ENCODE data around the gene TBC1D22A.
A peak's percentile ranks its signal among the peaks of the same experiment; 100 is the strongest.
"Not testable (repeated sequence)": the region's sequence is repeated elsewhere in the genome, so short reads cannot be mapped to it uniquely, and the experiment has no call there.

The TBC1D22A gene

DNA sequence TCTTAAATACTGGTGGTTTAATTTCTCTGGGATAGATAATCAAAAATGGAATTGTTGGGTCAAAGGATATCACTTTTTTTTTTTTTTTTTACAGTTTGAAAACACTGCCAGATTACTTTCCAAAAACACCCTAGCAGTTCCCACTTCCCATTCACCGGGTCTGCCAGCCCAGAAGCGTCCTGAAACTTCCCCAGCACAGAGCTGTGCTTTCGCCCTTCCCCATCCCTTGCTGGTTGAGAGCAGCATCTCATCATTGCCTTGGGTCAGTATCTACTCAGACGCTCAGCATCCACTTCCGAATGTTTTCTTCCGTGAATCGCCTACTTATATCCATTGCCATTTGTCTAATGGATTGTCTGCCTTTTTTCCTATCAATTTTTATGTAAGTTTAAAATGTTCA, 29.9 kb upstream of the TBC1D22A start:
- H3K27me3 Mint-ChIP-seq (ENCODE audit: low read depth), result no peaks in the 10 kb centered on the region
- H3K36me3 Mint-ChIP-seq (ENCODE audit: low read depth), result peaks cover 16% of the 10 kb centered on the region
- H3K4me3 Mint-ChIP-seq, result no peak overlapping the region
- H3K27ac Mint-ChIP-seq, result no peak overlapping the region
- H3K9me3 Mint-ChIP-seq, result no peaks in the 10 kb centered on the region
- peaks cover 41% of the 10 kb centered on the region for H3K4me1 Mint-ChIP-seq (ENCODE audit: low read depth)

DNA sequence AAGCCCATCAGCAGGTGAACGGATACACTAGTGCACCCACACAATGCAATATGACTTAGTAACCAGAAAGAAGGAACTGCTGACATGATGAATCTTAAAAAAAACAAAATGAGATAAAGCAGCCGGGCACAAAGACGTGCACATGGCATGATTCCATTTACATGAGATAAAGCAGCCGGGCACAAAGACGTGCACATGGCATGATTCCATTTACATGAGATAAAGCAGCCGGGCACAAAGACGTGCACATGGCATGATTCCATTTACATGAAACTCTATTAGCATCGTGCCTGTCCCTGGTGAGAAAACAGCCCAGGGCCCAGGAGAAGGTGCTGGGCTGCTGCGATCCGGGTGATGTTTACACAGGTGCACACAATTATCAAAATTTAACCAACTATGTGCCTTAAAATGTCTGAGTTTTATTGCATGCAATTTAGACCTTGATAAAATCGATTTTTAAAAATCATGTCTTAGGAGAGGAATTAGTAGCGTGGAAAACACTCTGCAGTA, 28.2 kb upstream of the TBC1D22A start:
- H3K9me3 Mint-ChIP-seq; H3K27me3 Mint-ChIP-seq (ENCODE audit: low read depth); H3K4me3 Mint-ChIP-seq: not testable (repeated sequence)
- Mint-ChIP-seq H3K36me3 (ENCODE audit: low read depth) (peaks cover 16% of the 10 kb centered on the region), H3K4me1 (ENCODE audit: low read depth) (peaks cover 47% of the 10 kb centered on the region), H3K27ac (peak overlapping the region; percentile 82)

DNA sequence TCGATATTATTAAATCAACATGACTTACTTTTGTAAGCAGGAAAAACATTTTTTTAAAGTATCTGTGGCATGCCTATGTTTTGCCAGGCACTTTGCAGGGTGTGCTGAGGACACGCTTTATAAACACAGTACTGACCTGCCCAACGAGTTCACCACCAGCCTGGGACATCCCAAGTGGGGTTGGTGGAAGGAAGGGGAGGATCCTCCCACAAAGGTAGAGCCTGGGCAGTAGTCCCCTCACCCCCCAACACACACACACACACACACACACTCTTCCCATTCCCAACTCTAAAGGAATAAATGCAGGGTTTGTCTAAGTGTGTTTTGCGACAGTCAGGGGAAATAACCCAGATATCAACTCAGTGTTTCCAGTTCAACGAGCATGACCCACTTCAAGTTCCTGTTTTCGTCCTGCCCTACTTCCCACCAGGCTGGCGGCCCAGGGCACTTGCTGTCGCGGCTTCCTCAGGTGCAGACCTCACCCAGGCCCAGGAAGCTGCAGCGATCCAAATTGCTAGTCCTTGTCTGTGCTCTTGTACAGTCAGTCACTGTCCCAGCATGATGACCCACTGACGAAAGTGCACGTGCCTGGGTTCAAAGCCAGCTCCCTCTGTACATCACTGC, 27.5 kb upstream of the TBC1D22A start:
- Mint-ChIP-seq H3K4me3 (peak overlapping the region; percentile 100), H3K27me3 (ENCODE audit: low read depth) (no peaks in the 10 kb centered on the region), H3K36me3 (ENCODE audit: low read depth) (peaks cover 16% of the 10 kb centered on the region), H3K9me3 (no peaks in the 10 kb centered on the region), H3K4me1 (ENCODE audit: low read depth) (peaks cover 48% of the 10 kb centered on the region), H3K27ac (peak overlapping the region; percentile 82)

DNA sequence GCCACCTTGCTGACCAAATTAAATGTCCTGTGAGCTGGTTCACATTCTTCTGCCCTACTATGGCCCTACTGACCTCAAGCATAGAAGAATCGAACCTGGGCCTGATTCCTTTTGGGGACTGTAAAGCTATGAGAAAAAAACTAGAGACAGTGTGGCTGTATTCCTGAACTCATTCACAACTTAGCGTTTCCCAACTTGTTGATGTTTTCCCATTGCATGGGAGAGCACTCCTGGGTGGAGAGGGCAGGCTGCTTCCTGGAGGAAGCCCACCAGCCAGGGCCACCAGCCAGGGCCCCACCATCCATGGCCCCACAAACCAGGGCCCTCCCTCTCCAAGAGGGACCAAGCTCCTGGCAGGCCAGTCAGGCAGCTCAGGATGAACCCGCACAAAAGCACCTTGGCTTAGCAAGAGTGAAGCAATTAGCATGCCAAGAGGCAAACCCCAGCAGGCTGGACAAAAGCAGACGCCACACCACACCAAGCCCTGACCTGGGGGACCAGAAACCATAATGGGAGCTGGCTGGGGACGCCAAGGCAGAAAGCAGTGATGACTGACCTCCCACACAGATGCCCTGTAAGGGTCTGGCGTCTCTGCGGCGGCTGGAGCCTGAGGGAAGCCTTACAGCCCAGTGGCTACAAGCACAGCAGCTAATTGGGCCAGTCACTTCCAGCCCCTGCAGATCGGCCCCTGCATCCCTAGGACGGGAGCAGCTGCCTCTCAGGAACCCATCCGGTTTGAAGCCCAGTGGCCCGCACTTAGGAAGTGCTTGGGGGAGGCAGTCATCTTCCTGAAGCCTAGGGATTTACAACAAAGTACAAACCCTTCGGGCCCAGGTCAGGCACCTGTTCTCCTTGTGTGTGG, 26.5 kb upstream of the TBC1D22A start:
- H3K9me3 Mint-ChIP-seq, result no peaks in the 10 kb centered on the region
- peak overlapping the region; percentile 97 for H3K27ac Mint-ChIP-seq
- H3K27me3 Mint-ChIP-seq (ENCODE audit: low read depth), result no peaks in the 10 kb centered on the region
- H3K4me1 Mint-ChIP-seq (ENCODE audit: low read depth), result peaks cover 42% of the 10 kb centered on the region
- H3K36me3 Mint-ChIP-seq (ENCODE audit: low read depth), result peaks cover 11% of the 10 kb centered on the region
- H3K4me3 Mint-ChIP-seq, result peak overlapping the region; percentile 100

DNA sequence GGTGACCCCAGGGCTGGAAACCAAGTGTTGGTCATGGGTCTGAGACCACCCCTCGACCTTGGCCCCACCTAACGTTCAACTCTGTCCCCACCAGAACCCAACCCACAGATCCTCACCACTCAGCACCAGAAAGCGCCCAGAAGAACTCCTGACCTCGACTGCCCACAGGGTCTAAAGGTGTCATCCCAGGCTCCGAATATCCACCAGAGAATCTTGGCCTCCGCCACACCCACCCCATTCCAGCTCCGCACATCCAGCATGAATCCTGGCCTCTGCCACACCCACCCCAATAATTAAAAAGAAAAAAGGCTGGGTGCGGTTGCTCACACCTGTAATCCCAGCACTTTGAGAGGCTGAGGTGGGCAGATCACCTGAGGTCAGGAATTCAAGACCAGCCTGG, 25.7 kb upstream of the TBC1D22A start:
- Mint-ChIP-seq H3K4me3 (peak overlapping the region; percentile 100), H3K4me1 (ENCODE audit: low read depth) (peaks cover 38% of the 10 kb centered on the region), H3K27ac (peak overlapping the region; percentile 97), H3K36me3 (ENCODE audit: low read depth) (peaks cover 11% of the 10 kb centered on the region), H3K27me3 (ENCODE audit: low read depth) (no peaks in the 10 kb centered on the region), H3K9me3 (no peaks in the 10 kb centered on the region)

DNA sequence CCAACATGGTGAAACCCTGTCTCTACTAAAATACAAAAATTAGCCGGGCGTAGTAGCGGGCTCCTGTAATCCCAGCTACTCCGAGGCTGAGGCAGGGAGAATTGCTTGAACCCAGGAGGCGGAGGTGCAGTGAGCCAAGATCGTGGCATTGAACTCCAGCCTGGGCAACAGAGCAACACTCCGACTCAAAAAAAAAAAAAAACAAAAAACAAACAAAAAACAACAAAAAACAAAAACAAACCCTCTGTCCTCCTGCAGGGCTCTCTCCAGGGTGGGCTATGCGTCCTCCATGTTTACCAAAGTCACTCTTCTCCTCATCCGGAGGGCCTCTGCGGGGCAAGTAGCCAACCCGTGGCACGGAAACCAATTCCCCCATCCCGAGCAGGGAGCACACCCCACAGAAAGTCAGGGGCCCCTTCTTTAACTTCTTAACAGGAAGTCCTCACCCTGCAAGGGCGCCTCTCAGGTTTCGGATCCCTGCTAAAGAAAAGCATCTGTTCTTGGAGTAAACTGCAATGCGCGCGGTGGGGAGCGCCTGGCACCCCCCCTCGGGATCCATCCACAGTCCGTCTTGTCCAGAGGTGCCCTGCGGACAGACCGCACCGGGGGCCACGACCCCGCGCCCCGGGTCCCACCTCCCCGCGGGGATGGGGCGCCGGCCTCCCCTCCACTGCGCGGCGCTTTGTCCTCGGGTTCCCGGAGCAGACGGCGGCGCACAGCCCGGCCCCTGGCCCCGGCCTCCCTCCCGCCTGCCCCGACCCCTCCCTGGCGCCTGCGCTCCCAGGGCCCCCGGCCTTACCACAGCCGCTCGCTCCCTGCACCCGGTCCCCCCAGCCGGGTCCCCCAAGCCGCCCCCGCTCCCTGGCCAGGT, 25.1 kb upstream of the TBC1D22A start:
- H3K27me3 Mint-ChIP-seq (ENCODE audit: low read depth), result no peaks in the 10 kb centered on the region
- H3K4me3 Mint-ChIP-seq, result peak overlapping the region; percentile 100
- peak overlapping the region; percentile 97 for H3K27ac Mint-ChIP-seq
- peaks cover 35% of the 10 kb centered on the region for H3K4me1 Mint-ChIP-seq (ENCODE audit: low read depth)
- no peaks in the 10 kb centered on the region for H3K9me3 Mint-ChIP-seq
- H3K36me3 Mint-ChIP-seq (ENCODE audit: low read depth), result peaks cover 11% of the 10 kb centered on the region

DNA sequence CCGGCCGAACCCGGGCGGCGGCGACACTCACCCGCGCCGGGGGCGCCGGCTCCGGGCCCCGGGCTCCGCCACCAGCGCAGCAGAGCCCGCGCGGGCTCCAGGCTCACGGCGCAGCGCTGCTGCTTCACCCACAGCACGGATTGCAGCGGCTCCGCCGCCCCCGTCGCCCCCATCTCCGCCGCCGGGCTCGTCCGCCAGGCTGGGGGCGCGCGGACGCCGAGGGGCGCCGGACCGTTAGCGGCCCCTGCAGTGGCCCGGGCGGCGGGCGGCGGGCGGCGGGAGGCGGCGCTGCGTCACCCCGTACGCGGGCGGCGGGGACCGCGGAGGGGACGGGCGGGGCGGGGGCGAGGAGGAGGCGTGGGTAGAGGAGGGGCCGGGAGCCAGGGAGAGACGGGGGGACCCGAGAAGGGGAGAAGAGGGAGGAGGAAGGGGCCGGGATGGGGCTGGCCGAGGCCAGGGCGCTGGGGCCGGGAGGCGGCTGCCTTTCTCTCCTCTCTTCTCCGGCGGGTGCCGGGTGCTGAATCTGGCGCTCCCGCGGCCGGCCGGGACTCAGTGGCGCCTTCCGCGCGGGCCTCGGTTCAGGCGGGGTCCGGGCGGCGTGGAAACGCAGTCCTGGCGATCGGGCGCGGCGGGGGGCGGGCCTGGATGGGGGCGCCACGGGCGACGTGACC, 24.3 kb upstream of the TBC1D22A start, which contains the start of gene CERK:
CERK (minus strand) TSS at position 277 of the 671 bp plus-strand sequence; CDS start at position 173, 104 bp downstream.
- Mint-ChIP-seq H3K27ac (peak within 1 kb of the TSS; percentile 97), H3K4me3 (peak within 1 kb of the TSS; percentile 100), H3K27me3 (ENCODE audit: low read depth) (no peaks in the 10 kb centered on the region), H3K9me3 (peaks cover 5% of the 10 kb centered on the region), H3K4me1 (ENCODE audit: low read depth) (peaks cover 35% of the 10 kb centered on the region), H3K36me3 (ENCODE audit: low read depth) (peaks cover 15% of the 10 kb centered on the region)

DNA sequence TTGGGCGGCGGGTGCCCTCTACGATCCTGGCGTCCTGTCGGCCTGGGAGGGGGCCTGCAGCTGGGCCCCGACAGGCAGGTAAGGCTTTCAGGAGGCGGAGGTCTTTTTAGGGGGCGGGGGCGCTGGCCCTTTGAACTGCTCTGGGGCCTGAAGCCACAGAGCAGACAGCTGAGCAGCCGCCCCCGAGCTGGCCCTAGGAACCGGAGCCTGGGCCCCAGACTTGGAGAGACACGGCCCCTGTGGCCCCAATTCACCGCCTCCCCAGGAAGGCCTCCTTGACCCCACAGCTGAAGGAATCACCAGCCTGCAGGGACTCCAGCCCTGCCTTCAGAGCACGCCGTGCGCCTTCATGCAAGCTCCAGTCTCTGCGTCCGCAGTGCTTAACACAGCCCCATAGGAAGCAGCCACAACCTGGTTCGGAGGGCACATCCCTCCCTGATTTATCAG, 23.8 kb upstream of the TBC1D22A start:
- Mint-ChIP-seq H3K4me1 (ENCODE audit: low read depth) (peaks cover 35% of the 10 kb centered on the region), H3K36me3 (ENCODE audit: low read depth) (peaks cover 15% of the 10 kb centered on the region), H3K9me3 (peaks cover 5% of the 10 kb centered on the region), H3K4me3 (peak overlapping the region; percentile 85), H3K27ac (peak overlapping the region; percentile 82), H3K27me3 (ENCODE audit: low read depth) (no peaks in the 10 kb centered on the region)

DNA sequence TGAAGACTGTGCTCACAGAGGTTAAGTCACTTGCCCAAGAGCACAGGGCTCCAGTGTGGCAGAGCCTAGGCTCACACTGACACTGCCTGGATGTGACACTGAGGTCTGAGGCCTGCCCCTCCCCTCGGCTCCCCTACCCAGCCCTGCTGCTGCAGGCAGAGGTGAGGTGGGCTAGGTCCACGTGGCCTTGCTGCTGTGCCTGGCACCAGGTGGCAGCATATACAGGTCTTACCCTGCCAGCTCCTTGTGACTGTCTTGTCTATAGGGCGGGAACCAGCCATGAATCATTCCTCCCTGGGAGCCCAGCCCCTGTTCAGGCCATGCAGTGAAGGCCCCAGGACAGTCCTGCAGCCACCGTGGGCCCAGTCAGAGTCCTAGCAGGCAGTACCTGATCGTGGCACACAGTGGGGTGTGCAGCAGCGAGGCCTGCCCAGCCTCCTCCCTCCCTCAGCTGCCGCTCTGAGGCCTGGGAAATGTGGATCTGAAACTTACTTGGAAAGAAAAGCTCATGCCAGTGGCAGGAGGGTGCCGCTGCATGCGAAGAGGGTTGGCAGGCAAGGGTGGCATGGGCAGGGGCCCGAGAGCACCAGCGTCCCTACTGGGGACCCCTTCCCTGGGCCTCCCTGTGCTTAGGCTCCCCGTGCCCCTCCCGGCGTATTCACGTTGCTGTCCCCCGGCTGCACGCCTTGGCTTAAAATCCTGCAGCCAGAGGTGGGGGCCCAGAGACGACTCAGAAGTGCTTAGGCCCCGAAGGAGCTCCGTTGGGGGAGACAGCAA, 23.2 kb upstream of the TBC1D22A start:
- Mint-ChIP-seq H3K4me3 (peak overlapping the region; percentile 85), H3K9me3 (peaks cover 5% of the 10 kb centered on the region), H3K27me3 (ENCODE audit: low read depth) (no peaks in the 10 kb centered on the region), H3K4me1 (ENCODE audit: low read depth) (peaks cover 33% of the 10 kb centered on the region), H3K27ac (peak overlapping the region; percentile 82), H3K36me3 (ENCODE audit: low read depth) (peaks cover 15% of the 10 kb centered on the region)

DNA sequence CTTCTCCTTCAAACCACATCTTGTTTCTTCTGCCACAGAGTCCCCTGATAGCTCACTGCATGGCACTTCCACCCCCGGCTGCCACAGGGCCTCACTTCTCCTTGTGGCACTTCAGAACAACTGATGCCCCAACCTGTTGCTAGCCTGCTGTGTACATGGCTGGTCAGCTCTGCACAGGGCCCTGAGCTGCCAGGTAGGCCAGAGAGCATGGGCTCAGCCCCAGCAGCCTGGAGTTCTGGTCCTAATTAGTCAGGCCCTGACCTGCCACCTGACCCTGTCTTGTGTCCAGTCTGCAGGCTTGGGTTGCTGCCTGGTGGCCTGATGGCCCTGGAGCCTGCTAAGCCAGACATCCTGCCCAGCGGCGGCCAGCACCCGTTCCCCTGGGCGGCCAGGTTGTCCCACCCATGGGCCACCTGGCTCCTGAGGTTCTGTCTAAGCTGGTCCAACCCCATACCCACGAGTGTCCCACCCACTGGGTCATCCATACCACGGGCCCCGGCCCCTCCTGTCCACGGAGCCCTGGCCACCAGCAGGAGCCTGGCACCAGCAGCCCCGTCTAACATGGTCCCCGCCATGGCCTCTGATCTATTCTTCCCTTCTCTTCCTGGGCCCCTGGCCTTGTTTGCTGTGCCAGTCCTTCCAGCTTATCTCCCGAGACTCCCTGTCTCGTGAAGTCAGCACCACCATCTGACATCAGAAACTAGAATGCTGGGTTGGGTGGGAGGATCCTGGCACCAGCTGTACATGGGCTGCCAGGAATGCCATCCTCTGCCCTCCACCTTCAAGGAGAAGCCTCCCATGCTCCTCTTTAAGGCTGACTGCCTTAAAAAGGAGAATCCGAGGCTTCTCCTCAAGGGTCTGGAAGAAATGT, 21.3 kb upstream of the TBC1D22A start:
- Mint-ChIP-seq H3K36me3 (ENCODE audit: low read depth) (peaks cover 11% of the 10 kb centered on the region), H3K27ac (no peak overlapping the region)

DNA sequence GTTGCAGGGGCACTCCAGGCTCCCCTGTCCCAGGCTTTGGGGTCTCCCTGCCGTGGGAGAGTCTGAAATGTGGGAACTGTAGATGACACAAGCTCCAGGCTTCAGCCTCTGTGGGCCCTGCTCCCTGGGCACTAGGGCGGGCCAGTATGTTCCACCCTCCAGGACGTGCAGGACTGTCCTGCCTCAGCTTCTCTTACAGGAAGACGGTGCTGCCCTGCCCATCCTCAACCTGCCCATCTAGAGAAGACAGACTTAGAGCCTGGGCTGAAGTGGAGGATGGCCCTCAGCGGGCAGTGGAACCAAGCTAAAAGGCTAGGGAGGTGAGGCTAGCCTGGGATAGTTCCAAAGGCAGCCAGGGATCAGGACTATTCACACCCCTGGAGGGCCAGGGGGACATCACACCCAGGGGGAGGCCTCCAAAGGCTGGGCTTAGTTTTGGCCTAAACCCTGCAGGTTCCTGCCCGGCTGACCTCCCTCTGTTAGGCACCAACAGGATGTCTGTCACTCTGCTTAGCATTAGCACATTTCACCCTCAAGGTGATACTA, 20.4 kb upstream of the TBC1D22A start:
- Mint-ChIP-seq H3K4me3 (no peak overlapping the region), H3K27ac (no peak overlapping the region), H3K9me3 (peaks cover 5% of the 10 kb centered on the region), H3K4me1 (ENCODE audit: low read depth) (peaks cover 10% of the 10 kb centered on the region), H3K36me3 (ENCODE audit: low read depth) (peaks cover 7% of the 10 kb centered on the region), H3K27me3 (ENCODE audit: low read depth) (no peaks in the 10 kb centered on the region)

More for the DNA sequence above, 21.3 kb upstream of the TBC1D22A start:
- H3K9me3 Mint-ChIP-seq, result peaks cover 5% of the 10 kb centered on the region
- no peaks in the 10 kb centered on the region for H3K27me3 Mint-ChIP-seq (ENCODE audit: low read depth)
- H3K4me3 Mint-ChIP-seq, result peak overlapping the region; percentile 37
- peaks cover 18% of the 10 kb centered on the region for H3K4me1 Mint-ChIP-seq (ENCODE audit: low read depth)

DNA sequence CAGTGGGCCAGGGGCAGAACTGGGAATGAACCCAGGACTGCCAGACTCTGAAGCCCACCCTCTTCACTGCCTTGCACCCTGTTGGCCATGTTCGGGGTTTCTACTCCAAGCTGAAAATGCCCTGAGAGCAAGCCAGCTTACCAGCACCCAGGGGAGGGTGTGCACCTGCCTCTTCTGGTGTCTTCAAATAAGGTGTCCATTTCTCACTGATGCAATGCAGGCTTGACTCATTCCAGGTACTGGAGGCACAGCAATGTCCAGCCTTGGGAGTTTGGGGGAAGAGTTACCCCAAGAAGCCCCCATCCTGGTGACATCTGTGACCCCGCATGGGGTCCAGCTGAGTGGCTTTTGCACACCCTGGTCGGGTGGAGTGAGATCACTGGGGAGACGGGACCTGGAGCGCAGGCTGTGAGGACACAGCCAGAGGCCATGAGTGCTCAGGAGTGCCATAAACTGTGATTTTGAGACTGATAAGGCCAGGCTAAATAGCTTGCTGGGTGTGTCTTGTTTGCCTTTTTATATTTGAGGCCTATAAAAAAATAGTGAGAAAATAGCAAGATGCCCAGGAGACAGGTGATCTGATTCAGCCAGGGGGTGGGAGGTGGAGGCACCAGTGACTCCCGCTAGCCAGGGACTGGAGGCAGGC, 19.8 kb upstream of the TBC1D22A start:
- Mint-ChIP-seq H3K4me1 (ENCODE audit: low read depth) (peaks cover 7% of the 10 kb centered on the region), H3K4me3 (no peak overlapping the region), H3K27ac (no peak overlapping the region), H3K27me3 (ENCODE audit: low read depth) (no peaks in the 10 kb centered on the region), H3K9me3 (peaks cover 5% of the 10 kb centered on the region), H3K36me3 (ENCODE audit: low read depth) (peaks cover 5% of the 10 kb centered on the region)

Data from T-helper 1 cell treated with Interleukin-12 subunit alpha and Interleukin-12 subunit beta and Interleukin-4 antibody, amounts not matched to agents 30 μg/mL and 1 μg/mL, for 36 hours (primary cell).